SK-N-SH treated with all-trans-retinoic acid at 6 μM for 48 hours (cell line): ENCODE data around the gene DOCK11.

Source experiments
- ATAC-seq: fragments of 200-7000 bp; cut with Tn5 transposase; 3 replicates; pipeline ENCODE4 v1.9.1; 2020; ENCODE audit warnings: mild to moderate bottlenecking, moderate library complexity
- ARNTL ChIP-seq: fragments of 450-650 bp; formaldehyde crosslinking; IDR thresholded peaks from 2 replicates; pipeline ENCODE4 v1.5.0; 2020; ENCODE audit warnings: low read depth, mild to moderate bottlenecking, moderate library complexity, borderline replicate concordance
- BACH2 ChIP-seq: fragments of 250-450 bp; sonication (Bioruptor Pico); IDR thresholded peaks from 2 replicates; pipeline ENCODE4 v1.9.0; 2021; ENCODE audit warnings: mild to moderate bottlenecking, borderline replicate concordance
- CREB5 ChIP-seq: fragments of 250-450 bp; sonication (Bioruptor Pico); IDR thresholded peaks from 2 replicates; pipeline ENCODE4 v1.5.1; 2020; ENCODE audit warnings: low read depth, mild to moderate bottlenecking, moderate library complexity
- CSDC2 ChIP-seq: fragments of 250-450 bp; sonication (Bioruptor Pico); IDR thresholded peaks from 2 replicates; pipeline ENCODE4 v1.5.0; 2020; ENCODE audit warnings: mild to moderate bottlenecking, moderate library complexity
- CSRNP3 ChIP-seq: fragments of 250-450 bp; sonication (Bioruptor Pico); IDR thresholded peaks from 2 replicates; pipeline ENCODE4 v1.5.1; 2021; ENCODE audit warnings: mild to moderate bottlenecking, moderate library complexity
- ESRRG ChIP-seq: fragments of 250-450 bp; sonication (Bioruptor Pico); IDR thresholded peaks from 2 replicates; pipeline ENCODE4 v1.6.1; 2021; ENCODE audit warnings: mild to moderate bottlenecking
- GLIS3 ChIP-seq: fragments of 250-450 bp; sonication (Bioruptor Pico); IDR thresholded peaks from 2 replicates; pipeline ENCODE4 v1.5.0; 2020; ENCODE audit warnings: mild to moderate bottlenecking, moderate library complexity
- ISL1 ChIP-seq: fragments of 250-450 bp; sonication (Bioruptor Pico); IDR thresholded peaks from 2 replicates; pipeline ENCODE4 v2.1.2; 2022; ENCODE audit warnings: mild to moderate bottlenecking, moderate library complexity
- OSR1 ChIP-seq: fragments of 250-450 bp; sonication (Bioruptor Pico); IDR thresholded peaks from 2 replicates; pipeline ENCODE4 v1.8.0; 2022; ENCODE audit warnings: moderate library complexity, mild to moderate bottlenecking, inconsistent platforms
- POU6F1 ChIP-seq: fragments of 250-450 bp; sonication (Bioruptor Pico); IDR thresholded peaks from 2 replicates; pipeline ENCODE4 v1.8.0; 2021; ENCODE audit warnings: low read depth, mild to moderate bottlenecking, moderate library complexity, borderline replicate concordance
- PPARA ChIP-seq: fragments of 250-450 bp; sonication (Bioruptor Pico); IDR thresholded peaks from 2 replicates; pipeline ENCODE4 v1.5.0; 2020; ENCODE audit warnings: mild to moderate bottlenecking, borderline replicate concordance
- RARB ChIP-seq: fragments of 250-450 bp; sonication (Bioruptor Pico); IDR thresholded peaks from 2 replicates; pipeline ENCODE4 v1.8.0; 2021; ENCODE audit warnings: mild to moderate bottlenecking, moderate library complexity
- SNAI2 ChIP-seq: fragments of 250-450 bp; sonication (Bioruptor Pico); IDR thresholded peaks from 2 replicates; pipeline ENCODE4 v1.5.0; 2020; ENCODE audit warnings: mild to moderate bottlenecking, moderate library complexity
- TCF4 ChIP-seq: fragments of 250-450 bp; sonication (Bioruptor Pico); IDR thresholded peaks from 2 replicates; pipeline ENCODE4 v1.8.0; 2021; ENCODE audit warnings: mild to moderate bottlenecking, moderate library complexity, borderline replicate concordance
- TOX ChIP-seq: fragments of 250-450 bp; sonication (Bioruptor Pico); IDR thresholded peaks from 2 replicates; pipeline ENCODE4 v1.8.0; 2021; ENCODE audit warnings: mild to moderate bottlenecking, moderate library complexity, borderline replicate concordance
- TSHZ2 ChIP-seq: fragments of 250-450 bp; sonication (Bioruptor Pico); IDR thresholded peaks from 2 replicates; pipeline ENCODE4 v1.5.0; 2020; ENCODE audit warnings: mild to moderate bottlenecking, moderate library complexity
- ZC3H10 ChIP-seq: fragments of 250-450 bp; sonication (Bioruptor Pico); IDR thresholded peaks from 2 replicates; pipeline ENCODE4 v1.5.1; 2021; ENCODE audit warnings: mild to moderate bottlenecking, moderate library complexity
- ZFP3 ChIP-seq: fragments of 250-450 bp; sonication (Bioruptor Pico); IDR thresholded peaks from 2 replicates; pipeline ENCODE4 v1.5.0; 2020; ENCODE audit warnings: mild to moderate bottlenecking, moderate library complexity
- ZFP30 ChIP-seq: fragments of 450-650 bp; formaldehyde crosslinking; IDR thresholded peaks from 2 replicates; pipeline ENCODE4 v1.5.0; 2022; ENCODE audit warnings: mild to moderate bottlenecking, moderate library complexity
- ZNF565 ChIP-seq: fragments of 450-650 bp; formaldehyde crosslinking; conservative IDR thresholded peaks from 2 replicates; pipeline ENCODE4 v1.5.0; 2020; ENCODE audit warnings: low read depth, mild to moderate bottlenecking, moderate library complexity
- ZNF70 ChIP-seq: fragments of 450-650 bp; formaldehyde crosslinking; IDR thresholded peaks from 2 replicates; pipeline ENCODE4 v1.5.0; 2020; ENCODE audit warnings: mild to moderate bottlenecking, moderate library complexity

Gene DOCK11

GRCh38 chrX:118626346-118626745, 130.7 kb downstream of the DOCK11 start (continued):
- TF ChIP-seq TSHZ2 (CRISPR knock-in tag), result no peak
- no peak for TF ChIP-seq ISL1 (CRISPR knock-in tag)
- no peak for TF ChIP-seq ZFP3 (CRISPR knock-in tag)
- TF ChIP-seq ZC3H10 (CRISPR knock-in tag), result no peak
- no peak for TF ChIP-seq OSR1
- no peak for TF ChIP-seq RARB (CRISPR knock-in tag)

- no peak for TF ChIP-seq CREB5 (CRISPR knock-in tag)
- TF ChIP-seq PPARA (CRISPR knock-in tag), result no peak
- TF ChIP-seq ZFP30 (CRISPR knock-in tag), result no peak
- no peak for TF ChIP-seq ZNF565 (CRISPR knock-in tag)
- no peak for TF ChIP-seq POU6F1 (CRISPR knock-in tag)
- no peak for TF ChIP-seq CSDC2 (CRISPR knock-in tag)
- TF ChIP-seq TOX (CRISPR knock-in tag), result no peak
- no peak for TF ChIP-seq ZNF70 (CRISPR knock-in tag)
- TF ChIP-seq ZFP3 (CRISPR knock-in tag), result no peak
- ATAC-seq, result peak; percentile 49; the same call in 1 of the 3 replicates
These were observed 131.6 kb downstream of the DOCK11 start for GRCh38 chrX:118627084-118627758.

GRCh38 chrX:118630848-118631247, 135.2 kb downstream of the DOCK11 start:
- no peak for ATAC-seq
- TF ChIP-seq POU6F1 (CRISPR knock-in tag) (no peak), TCF4 (CRISPR knock-in tag) (no peak), ZC3H10 (CRISPR knock-in tag) (no peak), TOX (CRISPR knock-in tag) (no peak), ZFP3 (CRISPR knock-in tag) (no peak), RARB (CRISPR knock-in tag) (no peak)

- no peak for ATAC-seq
- TF ChIP-seq SNAI2 (CRISPR knock-in tag), result no peak
- no peak for TF ChIP-seq CSRNP3 (CRISPR knock-in tag)
- no peak for TF ChIP-seq ESRRG
- TF ChIP-seq ARNTL (CRISPR knock-in tag), result no peak
- TF ChIP-seq RARB (CRISPR knock-in tag), result no peak
- TF ChIP-seq CSDC2 (CRISPR knock-in tag), result no peak
- no peak for TF ChIP-seq OSR1
- no peak for TF ChIP-seq BACH2 (CRISPR knock-in tag)
- TF ChIP-seq ISL1 (CRISPR knock-in tag), result no peak
- TF ChIP-seq GLIS3, result no peak
- no peak for TF ChIP-seq TSHZ2 (CRISPR knock-in tag)
- no peak for TF ChIP-seq ZNF70 (CRISPR knock-in tag)
- no peak for TF ChIP-seq TCF4 (CRISPR knock-in tag)
- no peak for TF ChIP-seq ZNF565 (CRISPR knock-in tag)
- TF ChIP-seq POU6F1 (CRISPR knock-in tag), result no peak
- no peak for TF ChIP-seq ZFP3 (CRISPR knock-in tag)
These were observed 136.0 kb downstream of the DOCK11 start for GRCh38 chrX:118631586-118631985.
